Measurements from ENCODE around the gene ODC1.

The ODC1 gene

GRCh38 chr2:10477443-10478297 lies 29.5 kb upstream of the ODC1 start:
- TF ChIP-seq CTCF (IDR thresholded peaks at IDR 0.05; ENCODE audit: borderline replicate concordance, insufficient read depth, low read depth, low read length): no peak

GRCh38 chr2:10476723-10477442 lies 28.8 kb upstream of the ODC1 start:
- H3K4me3 ChIP-seq (ENCODE audit: low read depth, low read length): no peak overlapping the region
- TF ChIP-seq CTCF (IDR thresholded peaks at IDR 0.05; ENCODE audit: borderline replicate concordance, insufficient read depth, low read depth, low read length): no peak

More at GRCh38 chr2:10477443-10478297, 29.5 kb upstream of the ODC1 start:
- no peak overlapping the region for H3K4me3 ChIP-seq (ENCODE audit: low read depth, low read length)

- H3K4me3 ChIP-seq (ENCODE audit: low read depth, low read length): no peak overlapping the region
- TF ChIP-seq CTCF (IDR thresholded peaks at IDR 0.05; ENCODE audit: borderline replicate concordance, insufficient read depth, low read depth, low read length): no peak
Measured at GRCh38 chr2:10475811-10476660, 27.9 kb upstream of the ODC1 start.

GRCh38 chr2:10475221-10475722 lies 27.1 kb upstream of the ODC1 start:
- no peak for TF ChIP-seq CTCF (IDR thresholded peaks at IDR 0.05; ENCODE audit: borderline replicate concordance, insufficient read depth, low read depth, low read length)
- H3K4me3 ChIP-seq (ENCODE audit: low read depth, low read length): no peak overlapping the region

- TF ChIP-seq CTCF (IDR thresholded peaks at IDR 0.05; ENCODE audit: borderline replicate concordance, insufficient read depth, low read depth, low read length): no peak
- H3K4me3 ChIP-seq (ENCODE audit: low read depth, low read length): no peak overlapping the region
Measured at GRCh38 chr2:10473121-10473756, 25.1 kb upstream of the ODC1 start.

- no peak overlapping the region for H3K4me3 ChIP-seq (ENCODE audit: low read depth, low read length)
- TF ChIP-seq CTCF (IDR thresholded peaks at IDR 0.05; ENCODE audit: borderline replicate concordance, insufficient read depth, low read depth, low read length): no peak
Measured at GRCh38 chr2:10471955-10472354, 23.8 kb upstream of the ODC1 start.
